NCI-H187 treated with DMSO at 0.1 percent for 48 hours (cell line): ENCODE data around the gene KDM4C.
"Not testable (repeated sequence)": the region's sequence is repeated elsewhere in the genome, so short reads cannot be mapped to it uniquely, and the experiment has no call there.

ENCODE experiments used
- DNase-seq: peaks from one replicate; lab custom pipeline; 2025; lab: John Stamatoyannopoulos, UW

KDM4C gene

DNA sequence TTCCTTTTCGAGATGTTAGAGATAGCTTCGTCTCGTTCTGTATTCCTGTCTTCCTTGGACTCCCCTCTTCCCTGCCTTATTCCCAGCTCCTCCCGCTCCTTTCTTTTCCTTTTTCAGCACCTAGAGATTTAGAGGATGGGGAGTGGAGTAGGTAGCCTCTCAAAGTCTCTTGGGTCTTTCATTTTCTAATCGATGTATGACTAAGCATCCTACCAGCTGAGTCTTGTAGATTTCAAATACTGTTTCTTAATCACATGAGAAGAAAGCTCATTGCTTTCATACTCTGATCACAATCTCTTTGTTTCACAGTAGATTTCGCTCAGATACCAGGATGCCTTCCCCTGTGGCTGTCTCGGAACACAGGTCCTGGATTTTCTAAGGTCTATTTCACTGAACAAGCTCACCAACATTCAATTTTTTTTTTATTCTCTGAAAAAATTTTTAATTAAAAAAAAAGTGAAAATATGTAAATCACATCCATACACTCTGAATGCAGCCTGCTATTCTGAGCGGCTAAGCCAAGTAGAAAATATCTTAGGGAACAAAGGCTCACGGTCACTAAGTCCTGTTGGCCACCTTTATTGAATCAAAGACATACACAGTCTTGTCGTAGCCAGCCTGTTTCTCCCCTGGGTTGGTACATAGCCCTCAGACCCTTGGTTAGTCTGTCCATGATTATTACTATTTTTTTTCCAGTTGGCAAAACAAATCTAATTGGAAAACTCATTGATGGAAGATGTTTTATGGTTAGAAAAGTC, 413.8 kb downstream of the KDM4C start:
- DNase-seq, result no peak

DNA sequence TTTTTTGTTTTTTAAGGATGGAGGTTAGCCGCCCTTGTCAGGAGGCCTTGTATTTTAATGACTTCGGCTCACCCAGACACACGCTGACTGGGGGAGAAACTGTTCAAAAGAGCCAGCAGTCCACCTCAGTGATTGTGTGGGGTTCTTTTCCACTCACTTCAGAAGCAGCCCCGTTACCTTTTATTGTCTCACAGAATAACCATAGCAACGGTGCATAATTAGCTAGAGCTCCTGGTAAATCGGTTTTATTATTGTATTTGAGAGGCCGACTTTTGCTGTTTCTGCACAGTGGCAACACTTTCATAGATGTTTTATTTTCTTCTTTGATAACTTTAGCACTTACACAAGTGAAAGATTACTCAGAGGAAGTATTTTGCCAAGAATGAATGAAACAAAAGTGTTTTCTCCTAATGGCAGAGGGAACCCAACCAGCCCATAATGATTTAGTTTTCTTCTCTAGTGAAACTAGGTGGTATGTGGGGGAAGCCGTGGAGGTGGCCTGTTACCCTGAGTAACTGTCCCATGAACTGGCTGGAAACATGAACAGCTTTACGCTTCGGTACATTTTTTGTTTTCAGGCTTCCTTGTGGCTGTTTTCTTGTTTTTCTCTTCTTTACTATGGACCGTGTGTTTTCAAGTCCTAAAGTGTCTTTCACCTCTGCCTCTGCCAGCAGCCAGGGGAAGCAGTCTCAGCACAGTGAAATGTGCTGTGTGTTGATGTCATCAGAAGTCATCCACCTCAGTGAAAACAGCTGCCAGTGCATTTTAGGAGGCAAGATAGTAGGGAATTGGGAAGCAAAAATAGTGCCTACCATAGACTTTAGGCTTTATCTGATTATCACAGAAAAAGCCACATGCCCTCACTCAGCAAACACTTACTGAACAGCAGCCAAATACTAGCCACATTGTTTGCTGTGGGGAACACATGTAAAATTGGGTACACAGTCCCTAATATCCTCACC, 414.7 kb downstream of the KDM4C start:
- no peak for DNase-seq

DNA sequence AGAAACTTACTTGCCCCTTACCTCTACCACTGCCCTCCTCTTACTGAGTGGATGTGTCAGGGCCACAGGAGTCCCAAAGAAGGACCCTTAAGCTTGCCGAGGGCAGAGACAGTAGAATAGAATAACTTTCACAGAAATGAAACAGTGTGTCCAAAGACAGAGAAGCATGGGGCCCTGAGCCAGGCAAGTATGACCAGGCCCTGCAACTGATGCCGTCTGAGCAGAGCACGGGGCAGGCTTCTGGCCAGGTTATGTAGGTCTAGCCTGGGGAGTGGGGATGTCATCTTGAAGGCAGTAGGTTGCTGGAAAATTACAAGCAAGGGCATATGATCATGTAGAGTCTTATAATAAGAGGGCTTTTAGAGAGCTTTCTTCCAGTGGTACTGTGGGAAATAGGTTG, 415.4 kb downstream of the KDM4C start:
- no peak for DNase-seq

DNA sequence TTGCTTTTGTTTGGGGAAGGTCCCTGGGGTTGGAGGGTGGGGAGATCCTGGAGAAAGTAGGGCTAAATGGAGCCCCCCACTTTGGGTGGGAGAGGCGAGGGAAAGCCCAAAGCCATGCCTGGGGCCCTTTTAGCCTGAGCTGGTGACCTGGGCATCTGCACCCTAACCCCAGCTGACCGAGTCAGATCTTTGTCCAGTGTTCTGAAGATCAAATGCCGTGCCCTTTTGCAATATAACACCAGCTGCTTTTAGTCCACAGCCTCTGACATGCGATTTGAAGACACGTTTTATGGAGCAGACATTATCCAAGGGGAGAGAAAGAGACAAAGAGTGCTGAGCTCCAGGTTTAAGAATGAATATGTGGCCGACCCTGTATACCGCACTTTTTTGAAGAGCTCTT, 416.5 kb downstream of the KDM4C start:
- no peak for DNase-seq

DNA sequence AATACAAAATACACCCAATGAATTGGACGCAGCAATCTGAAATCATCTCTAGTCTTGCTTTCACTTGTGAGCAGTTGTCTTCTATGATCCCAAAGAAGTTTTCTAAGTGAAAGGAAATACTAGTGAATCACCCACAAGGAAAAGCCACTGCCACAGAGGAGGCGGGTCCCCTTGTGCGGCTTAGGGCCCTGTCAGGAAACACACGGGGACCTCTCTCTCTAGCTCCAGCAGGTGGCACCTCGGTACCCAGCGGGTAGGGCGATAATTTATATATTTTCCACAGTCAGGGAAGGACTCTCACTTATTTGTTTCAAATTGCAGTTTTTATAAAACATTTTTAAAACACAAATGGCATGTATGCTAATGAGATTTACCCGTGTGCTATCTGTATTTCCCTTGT, 417.1 kb downstream of the KDM4C start:
- no peak for DNase-seq

DNA sequence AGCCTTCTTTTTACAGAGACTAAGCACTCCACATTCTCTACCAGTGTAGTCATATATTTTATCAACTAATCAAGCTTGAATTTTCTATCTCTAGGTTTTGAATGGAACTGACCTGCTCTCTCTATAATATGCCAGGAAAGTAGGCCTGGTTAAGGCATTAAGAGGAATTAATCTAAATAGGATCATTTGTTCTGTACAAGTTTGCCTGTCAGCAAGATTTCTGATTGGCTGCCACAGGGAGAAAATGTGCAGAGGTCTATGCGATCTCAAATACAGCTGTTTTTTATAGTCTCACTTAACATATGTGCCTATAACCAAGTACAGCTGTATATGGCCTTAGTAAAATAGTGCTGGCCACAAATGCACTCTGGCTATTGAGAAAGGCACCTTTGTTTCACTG, 418.8 kb downstream of the KDM4C start:
- no peak for DNase-seq

DNA sequence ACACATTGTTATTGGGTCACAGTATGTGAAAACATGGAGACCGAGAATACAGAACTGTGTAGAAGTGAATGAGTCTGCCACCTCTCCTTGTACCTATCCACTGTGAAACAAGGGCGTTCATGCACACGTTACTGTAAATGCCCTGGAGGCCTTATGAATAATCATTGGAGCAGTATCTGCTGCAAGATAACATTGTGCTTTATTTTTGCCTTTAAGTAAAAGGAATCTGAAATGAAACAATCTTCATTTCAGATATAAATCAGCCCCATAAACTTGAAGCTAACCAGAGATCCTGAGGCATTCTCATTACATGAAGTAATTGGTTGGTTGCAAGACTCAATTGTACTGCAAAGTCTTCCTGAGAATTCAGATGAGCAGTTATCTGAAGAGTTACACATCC, 419.6 kb downstream of the KDM4C start:
- DNase-seq, result no peak

DNA sequence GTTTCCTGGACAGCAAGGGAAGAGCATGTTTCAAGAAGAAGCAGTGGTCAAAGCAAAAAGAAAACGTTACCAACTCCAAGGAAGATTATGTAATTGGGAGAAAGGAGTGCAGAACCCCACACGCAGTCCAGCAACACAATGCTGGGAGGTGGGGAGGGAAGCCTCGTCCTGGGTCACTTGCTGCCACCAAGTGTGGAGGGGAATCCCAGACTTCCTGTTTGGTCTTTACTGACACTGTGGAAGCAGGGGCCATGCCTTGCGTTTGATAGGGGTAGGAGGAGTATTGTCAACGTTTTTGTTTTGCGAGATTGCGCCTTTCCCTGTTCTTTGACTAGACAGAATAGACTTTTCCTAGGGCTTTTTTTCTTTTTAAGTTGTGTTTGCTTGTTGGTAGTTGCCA, 421.0 kb downstream of the KDM4C start:
- DNase-seq, result no peak

DNA sequence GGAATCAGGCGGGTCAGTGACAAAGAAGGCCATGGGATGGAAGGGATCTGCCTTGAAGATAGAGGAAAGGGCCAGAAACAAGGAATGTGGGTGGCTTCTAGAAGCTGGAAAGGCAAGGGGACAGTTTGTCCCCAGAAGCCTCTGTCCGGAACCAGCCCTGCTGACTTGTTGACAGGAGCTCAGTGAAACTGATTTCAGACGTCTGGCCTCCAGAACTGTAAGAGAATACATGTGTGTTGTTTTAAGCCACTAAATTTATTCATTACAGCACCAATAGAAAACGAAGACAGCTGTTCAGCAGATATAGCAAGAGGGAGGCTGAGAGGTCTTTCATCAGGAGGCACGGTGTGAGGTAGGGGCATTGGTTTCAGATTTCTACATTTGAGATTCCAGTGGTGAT, 422.5 kb downstream of the KDM4C start:
- DNase-seq, result no peak

DNA sequence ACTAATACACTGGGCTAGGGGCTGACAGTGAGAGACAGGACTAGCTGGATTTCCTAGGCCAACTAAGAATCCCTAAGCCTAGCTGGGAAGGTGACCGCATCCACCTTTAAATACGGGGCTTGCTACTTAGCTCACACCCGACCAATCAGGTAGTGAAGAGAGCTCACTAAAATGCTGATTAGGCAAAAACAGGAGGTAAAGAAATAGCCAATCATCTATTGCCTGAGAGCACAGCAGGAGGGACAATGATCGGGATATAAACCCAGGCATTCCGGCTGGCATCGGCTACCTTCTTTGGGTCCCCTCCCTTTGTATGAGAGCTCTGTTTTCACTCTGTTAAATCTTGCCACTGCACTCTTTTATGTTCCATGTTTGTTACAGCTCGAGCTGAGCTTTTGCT, 425.4 kb downstream of the KDM4C start:
- not testable (repeated sequence) for DNase-seq

DNA sequence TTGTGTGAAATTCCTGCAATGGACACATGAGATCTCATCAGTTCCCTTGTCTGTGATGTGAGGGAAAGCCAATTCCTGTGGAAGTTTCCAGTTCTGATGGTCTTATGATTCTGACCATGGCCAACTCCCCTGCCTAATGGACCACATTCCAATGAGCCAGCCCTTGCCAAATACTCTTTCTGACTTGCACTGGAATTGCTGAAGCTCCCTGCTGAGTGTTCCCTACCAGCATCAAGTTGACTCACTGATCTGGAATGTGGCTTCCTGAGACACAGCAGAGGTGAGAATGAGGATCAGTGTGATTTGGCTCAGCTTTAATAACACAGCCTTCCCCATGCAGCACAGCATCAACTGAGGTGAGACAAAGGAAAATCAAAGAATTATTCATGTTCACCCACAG, 427.8 kb downstream of the KDM4C start:
- DNase-seq, result no peak

DNA sequence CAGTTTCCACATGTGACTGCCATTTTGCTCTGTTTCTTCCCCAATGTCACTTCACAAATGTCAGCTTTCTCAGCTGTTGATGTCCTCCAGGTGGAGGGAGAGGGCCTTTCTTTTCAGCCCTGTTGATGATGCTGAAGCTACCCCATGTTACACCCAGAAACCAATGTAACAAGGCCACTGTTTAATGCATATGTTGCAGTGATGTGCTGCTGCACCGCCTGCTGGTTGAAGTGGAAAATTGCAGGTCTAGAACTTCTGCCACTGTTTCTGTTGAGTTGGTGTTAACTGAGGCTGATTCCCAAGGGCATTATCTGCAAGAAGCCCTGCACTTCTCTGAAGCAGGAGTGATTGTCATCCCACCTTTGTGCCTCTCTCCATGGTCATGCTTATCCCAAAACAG, 428.4 kb downstream of the KDM4C start:
- DNase-seq, result no peak

DNA sequence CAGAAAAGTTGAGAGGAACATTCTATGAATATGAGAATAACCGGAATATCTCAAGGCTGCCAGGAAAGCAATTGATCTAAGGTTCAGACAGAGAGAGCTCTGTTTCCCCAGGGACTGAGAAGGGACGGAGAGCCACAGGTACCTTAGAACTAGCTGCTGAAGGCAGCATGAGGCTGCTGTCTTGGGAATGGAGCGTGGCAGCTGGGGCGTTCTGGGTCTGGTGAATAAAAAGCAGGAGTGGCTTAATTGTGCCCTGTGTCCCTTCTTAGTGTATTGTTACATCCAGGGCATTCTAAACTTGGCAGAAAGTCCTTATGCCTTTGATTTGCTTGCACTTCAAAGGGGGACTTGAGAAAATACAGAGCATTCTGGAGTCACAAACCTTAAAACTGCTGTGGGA, 434.5 kb downstream of the KDM4C start:
- no peak for DNase-seq

DNA sequence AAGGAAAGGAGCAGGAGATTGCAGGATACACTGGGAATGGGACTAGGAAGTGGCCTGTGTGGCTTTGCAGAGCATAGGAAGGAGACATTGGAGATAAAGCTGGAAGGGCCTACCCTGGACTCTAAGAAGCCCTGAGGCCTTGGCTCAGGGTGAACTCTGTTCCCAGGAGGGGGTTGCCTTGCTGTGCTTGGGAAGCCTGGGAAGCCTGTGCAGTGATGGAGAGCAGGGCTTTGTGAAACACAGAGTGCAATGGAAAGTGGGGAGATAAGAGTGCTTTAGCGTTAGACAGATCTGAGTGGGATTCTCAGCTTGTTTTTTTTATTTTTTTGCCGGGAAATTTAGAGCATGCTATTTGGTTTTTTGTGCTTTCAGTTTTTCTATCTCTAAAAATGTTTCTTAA, 437.8 kb downstream of the KDM4C start:
- DNase-seq, result no peak

DNA sequence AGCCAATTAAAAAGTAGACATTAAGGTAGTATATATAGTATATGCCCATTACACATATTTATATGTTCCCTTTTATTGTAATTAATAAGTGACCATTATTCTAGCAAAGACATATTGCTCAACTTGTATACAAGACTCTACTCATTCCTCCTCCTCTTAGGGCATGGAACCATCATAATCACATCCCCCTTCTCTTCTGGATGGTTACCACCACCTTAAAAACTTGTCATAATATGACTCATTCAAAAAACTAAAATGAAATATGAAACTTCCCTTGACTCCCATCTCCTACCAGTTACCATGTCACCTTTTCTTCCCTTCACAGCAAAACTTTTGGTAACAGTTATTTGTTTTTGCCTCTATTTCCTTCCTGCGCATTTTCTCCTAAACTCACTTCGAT, 438.7 kb downstream of the KDM4C start:
- DNase-seq, result no peak

DNA sequence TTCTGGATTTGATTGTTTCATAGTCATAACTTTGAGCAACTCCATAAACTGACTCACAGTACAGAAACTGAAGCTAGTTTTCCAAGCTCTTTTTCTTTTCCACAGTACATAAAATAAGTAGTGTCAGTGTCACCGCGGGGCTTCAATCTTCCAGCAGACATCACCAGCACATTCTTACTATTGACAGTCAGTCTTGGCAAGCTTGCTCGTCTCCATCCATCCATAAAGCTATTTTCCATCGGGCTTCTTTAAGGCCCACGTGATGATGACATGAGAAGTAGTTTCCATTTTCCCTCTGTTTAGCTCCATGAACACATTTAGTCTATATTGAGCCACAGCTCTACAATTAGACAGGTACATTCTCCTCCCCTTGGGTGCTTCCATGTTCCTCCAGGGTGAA, 443.4 kb downstream of the KDM4C start:
- no peak for DNase-seq

DNA sequence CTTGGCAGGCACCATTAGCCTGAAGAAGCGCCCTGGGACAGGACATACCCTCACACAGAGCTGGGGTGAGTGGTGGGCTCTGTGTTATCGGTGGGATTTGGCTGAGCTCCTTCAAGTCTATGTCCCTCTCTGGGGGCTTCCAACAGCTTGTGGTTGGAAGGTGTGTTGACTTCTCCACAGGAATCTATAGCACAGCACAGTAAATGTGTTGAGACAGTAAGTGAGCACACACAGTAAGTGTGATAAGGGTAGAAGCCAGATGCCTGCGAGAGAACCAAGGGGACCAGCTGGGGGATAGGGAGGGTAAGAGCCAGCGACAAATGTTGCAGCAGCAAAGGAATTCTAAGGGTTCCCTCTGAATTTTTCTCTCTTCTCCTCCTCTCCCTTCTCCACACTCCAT, 448.0 kb downstream of the KDM4C start:
- no peak for DNase-seq

DNA sequence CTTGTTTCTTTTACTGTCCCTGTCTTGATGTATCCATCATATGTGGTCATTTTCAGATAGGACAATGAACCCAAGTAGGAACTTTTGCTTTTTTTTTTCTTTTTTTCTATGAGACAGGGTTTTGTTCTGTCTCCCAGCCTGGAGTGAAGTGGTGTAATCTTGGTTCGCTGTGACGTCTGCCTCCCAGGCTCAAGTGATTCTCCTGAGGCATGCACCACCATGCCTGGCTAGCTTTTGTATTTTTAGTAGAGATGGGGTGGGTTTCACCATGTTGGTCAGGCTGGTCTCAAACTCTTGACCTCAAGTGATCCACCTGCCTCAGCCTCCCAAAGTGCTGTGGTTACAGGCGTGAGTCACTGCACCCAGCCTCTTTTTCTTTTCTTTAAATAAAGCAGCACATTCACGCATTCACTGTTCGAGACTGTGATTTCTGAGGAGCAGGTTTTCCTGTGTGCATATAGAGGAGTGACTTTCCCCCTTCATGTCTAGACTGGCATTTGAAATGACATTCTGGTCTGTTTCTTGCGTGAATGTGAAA, 448.5 kb downstream of the KDM4C start:
- DNase-seq, result no peak

DNA sequence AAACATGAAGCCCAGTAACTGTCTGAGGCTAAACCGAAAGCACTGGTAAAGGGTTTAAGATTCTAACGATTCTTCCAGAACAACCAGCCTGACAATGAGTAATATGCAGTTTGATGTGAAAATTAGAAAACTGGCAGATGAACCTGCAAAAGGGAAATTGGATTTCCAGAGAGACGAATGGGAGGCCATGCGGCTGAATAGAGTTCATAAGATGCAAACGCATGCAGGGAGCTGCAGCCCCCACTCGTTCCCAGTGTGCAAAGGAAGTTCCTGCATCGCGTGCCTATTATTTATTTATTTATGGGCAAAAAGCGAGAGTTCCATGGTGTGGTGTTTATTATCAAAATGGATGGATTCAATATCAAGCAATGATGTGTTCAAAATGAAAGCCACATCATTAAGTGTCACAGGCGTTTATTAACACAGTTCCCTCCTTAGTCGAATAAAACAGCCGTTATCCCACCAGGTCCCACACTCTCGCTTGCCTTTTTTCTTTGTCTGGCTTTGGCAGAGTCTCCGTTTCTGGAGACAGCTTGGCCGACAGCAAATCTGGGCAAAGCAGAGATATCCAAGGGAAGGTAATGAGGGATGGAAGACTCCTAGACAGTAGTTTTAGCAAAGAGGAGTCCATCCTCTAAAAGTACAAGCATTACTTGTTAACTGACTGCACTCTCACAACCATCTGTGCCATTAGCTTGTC, 451.4 kb downstream of the KDM4C start:
- no peak for DNase-seq

DNA sequence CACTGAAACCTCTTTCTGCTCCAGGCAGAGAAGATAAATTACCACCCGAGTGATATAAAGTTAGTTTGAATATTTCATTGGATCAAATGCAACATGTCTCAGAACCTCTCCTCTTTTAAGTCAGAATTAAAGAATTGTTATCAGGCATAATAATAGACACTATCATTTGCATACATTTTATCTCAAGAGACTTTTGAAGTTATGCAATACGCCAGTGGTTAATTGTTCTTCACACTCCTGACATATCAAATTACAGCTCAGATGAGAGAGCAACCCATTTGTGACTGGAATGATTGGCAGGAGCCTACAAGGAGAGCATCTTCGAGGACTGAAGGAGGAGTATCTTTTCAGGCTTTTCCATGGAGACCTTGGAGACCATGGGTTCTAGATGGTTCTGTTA, 452.2 kb downstream of the KDM4C start:
- DNase-seq, result no peak

DNA sequence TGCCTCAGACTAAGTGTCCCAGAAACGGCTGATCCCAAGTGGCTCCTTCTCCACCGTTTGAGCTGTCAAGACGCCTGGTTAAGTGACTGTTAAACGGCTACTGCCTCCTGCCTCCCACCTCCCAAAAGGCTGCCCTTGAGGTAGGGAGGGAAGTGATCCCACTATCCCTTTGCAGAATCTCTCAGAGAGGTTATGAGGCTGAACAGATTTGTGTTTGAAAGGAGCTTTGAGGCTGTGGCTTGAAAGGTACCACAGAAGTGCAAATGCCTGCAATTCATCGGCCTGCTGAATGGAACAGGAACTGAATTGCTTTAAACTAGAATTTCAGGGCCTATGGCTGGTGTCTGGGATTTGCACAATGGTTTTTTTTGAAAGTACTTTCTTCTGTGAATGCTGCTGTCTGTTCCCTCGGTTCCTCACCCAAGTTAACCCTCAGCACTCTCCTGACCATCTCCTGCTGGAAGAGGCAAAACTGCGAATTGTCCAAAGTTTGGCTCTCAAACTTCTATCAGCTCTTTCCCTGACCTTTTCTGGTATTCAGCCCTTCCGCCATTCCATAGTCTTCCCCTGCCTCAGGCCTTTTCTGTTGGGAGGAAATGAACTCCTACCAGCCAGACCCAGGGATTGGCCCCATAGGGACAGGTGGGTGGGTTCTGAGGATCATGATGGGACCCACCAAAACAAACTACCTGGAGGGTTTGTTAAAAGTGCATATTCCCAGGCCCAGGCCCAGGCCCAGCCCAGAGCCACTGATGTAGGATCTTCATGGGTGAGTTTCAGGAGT, 453.3 kb downstream of the KDM4C start:
- no peak for DNase-seq

DNA sequence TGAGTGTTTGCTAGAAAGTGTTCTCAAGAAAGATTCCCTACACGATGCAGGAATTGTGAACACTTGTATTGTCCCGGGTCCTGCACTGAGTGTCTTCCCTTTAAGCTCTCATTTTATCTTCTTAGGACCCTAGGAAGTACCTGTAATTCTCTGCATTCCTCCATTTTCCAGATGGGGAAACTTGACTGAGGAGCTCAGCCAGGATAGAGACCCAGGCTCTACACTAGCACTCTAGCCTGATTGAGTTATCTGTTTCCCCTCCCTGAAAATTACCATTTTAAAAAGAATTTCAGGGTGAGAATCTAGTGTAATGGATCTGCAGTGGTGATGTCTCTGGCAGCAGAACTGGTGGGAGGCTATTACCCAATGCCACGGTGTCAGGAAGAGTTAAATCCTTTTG, 453.9 kb downstream of the KDM4C start:
- DNase-seq, result no peak
